HuH-7 (cell line): ENCODE data around the gene ZNF484.
"Not testable (repeated sequence)": the region's sequence is repeated elsewhere in the genome, so short reads cannot be mapped to it uniquely, and the experiment has no call there.

Source experiments
- DNase-seq: peaks from one replicate; pipeline ENCODE4 v3.0.0; 2011; ENCODE audit warnings: low spot score

ZNF484 gene

DNA sequence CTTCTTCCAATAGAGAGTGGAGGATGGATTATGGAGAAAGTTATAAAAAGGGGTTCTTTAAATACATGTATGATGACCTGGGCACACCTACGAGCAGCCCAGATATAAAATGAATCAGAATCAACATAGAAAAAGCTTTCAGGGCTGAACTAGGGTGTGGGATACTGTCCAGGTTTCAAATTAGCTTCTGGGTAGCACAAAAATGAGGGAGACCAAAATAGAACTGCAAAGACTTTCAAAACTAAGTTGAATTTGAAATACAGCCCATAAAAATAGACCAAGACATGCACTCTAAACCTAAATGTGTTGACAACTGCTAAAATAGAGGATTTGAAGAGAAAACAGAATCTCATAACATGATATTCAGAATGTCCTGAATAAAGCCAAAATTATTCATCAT, 17.0 kb downstream of the ZNF484 start:
- no peak for DNase-seq

DNA sequence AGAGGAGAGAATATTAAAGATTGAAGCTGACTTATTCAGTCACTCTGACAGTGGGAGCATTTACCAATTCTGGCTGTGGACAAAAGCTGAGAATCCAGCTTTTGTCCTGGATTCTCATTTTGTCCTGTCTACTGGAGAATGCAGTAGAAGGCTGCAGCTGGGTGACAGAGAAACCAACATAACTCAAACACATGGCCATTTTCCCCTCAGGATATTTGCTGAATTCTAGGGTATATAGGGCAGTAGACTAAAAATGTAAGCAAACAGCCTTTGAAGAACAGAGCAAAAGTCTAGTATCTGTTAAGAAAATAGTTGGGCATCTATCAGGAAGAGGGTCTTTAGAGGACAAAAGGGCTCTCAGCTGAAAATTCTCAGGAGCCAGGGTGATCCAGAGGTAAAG, 20.6 kb downstream of the ZNF484 start:
- DNase-seq: no peak

DNA sequence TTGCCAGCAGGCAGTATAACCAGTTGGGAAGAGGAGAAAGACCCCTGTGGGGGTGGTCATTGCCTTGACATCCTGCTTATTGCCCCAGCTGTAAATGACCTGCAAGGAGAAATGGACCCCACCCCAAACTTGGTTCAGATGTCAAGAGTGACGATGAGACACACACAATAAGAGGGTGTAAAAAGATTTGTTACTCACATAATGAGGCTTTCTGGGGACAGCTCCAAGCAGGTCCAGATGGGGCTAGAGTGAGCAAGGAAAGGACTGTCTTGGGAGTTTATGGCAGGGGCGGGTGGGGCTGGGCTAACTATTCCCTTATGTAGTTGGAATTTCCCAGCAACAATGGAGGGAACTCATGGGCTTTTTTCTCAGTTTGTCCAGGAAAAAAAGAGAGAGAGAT, 24.1 kb downstream of the ZNF484 start:
- no peak for DNase-seq

DNA sequence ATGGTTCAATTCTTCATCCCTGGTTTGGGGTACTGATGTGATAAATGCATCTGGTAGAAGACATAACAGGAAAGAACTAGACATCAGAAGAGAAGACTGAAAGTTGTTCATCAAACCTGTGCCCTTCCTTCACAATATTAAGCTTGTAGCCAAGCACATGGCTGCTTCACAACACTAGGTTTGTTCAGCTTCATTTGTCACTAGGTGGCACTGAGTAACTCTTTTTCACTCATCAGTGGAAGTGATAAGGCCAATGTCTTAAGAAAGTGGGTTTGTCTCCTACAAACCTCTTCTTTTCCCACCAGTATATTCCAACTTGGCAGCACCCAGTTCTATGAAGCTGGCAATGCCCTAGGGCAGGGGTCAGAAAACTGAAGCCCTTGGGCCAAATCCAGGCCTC, 26.9 kb downstream of the ZNF484 start:
- DNase-seq: no peak

DNA sequence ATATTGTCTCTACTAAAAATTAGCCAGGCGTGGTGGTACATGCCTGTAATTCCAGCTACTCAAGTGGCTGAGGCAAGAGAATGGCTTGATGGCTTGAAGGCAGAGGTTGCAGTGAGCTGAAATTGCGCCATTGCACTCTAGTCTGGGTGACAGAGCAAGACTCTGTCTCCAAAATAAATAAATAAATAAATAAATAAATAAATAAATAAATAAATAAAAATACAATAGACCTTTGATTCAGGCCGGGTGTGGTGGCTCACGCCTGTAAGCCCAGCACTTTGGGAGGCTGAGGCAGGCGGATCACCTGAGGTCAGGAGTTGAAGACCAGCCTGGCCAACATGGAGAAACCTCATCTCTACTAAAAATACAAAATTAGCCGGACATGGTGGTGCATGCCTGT, 29.1 kb downstream of the ZNF484 start:
- DNase-seq: not testable (repeated sequence)

DNA sequence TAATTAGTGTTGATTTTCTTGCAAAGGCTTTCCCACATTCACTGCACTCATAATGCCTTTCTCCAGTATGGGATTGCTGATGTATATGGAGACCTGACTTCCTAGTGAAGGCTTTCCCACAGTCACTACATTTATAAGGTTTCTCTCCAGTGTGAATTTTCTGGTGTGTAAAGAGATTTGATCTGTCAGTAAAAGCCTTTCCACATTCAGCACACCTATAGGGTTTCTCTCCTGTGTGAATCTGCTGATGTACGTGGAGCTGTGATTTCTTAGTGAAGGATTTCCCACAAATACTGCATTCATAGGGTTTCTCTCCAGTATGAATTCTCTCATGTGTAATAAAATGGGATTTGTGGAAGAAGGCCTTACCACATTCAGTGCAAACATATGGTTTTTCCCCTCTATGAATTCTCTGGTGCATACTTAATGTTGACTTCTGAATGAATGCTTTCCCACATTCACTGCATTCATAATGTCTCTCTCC, 31.1 kb downstream of the ZNF484 start:
- no peak for DNase-seq

DNA sequence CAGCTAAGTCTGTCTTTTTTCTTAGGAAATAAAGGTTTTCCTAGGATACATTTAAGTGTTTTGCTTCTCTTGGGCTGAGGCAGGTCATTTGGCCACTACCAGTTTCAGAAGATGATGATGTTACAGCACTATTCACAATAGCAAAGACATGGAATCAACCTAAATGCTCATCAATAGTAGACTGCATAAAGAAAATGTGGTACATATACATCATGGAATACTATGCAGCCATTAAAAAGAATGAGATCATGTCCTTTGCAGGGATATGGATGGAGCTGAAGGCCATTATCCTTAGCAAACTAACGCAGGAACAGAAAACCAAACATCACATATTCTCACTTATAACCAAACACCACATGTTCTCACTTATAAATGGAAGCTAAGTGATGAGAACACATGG, 39.4 kb downstream of the ZNF484 start:
- DNase-seq: not testable (repeated sequence)

DNA sequence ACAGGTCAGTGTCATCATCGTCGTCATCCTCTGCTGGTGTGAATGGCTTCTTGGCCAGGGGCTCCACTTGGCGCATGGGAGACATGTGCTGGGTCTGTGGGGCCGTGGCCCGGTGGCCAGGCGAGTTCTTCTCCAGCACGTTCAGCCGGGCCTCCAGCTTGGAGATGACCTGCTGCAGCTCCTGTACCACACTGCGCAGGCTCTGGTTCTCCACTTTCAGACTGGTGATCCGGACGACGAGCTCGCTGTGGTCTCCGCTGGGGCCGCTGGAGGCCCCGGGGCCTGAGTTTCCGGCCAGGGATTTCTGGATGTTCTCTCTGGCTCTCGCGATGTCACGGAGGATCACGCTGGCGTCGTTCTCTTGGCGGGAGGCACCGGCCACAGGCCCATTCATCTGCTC, 40.6 kb downstream of the ZNF484 start:
- DNase-seq: no peak

DNA sequence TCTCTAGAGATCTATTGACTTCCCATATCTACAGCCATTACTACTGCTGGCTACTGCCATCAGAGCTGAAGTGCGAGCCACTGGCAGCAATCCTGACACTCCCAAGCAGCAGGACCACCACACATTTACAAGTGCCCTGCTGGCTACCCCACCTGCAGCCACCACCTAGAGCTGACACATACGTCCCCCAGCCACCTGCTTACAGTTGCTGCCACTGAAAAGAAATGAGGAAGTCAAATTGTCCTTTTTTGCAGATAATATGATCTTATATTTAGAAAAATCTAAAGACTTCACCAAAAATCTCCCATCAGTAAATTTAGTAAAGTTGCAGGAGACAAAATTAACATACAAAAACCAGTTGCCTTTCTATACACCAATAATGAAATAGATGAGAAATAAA, 48.4 kb downstream of the ZNF484 start:
- no peak for DNase-seq

DNA sequence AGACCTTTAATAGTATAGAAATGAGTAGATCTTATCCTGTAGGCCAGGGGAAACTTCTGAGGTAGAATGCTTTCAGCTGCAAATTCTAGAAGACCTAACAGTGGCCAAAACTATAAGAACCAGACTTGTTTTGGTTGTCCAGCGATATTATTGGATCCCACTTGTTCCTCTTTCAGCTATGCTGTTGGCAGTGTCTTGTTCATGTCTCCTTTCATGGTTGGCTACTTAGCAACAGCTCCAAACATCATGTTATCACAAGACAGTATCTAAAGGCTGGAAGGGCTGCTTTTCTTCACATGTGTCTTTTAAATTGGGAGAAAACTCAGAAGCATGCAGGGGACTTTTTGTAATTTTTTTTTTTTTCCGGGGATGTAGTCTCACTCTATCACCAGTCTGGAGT, 52.8 kb downstream of the ZNF484 start:
- not testable (repeated sequence) for DNase-seq

DNA sequence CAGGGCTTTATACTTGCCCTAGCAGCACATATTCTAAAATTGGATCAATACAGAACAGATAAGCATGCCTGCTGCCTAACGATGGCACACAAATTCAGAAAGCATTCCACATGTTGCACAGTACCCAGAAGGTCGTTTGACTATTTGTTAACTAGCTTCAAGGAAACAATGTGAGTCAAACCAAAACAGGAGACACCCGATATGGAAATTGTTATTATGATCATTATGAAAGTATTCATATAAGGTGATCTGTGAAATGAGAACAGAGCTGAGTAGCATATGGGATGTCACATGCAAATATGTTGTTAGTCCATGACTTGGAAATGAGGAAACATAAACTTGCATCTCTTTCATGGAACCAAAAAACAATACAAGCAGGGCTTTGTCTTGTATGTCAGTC, 56.9 kb downstream of the ZNF484 start:
- DNase-seq: no peak

DNA sequence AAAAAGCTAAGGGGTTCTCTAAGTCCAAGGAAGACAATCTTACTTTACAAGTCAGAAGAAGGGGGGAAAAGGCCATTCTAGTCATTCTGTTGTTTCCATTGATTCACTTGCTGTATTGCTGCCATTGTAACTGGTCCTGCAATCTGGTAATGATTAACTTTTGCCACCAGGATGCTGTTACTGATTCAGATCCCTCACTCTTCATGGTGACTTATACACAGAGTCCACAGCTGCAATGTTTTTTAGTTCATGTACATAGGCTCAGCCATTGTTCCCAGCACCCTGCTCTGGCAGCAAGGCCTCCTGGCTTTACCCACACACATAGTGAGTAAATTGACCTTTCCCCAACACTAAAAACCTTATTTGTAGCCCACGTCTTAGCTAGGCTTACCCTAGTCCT, 57.9 kb downstream of the ZNF484 start:
- DNase-seq: peak; percentile 18

DNA sequence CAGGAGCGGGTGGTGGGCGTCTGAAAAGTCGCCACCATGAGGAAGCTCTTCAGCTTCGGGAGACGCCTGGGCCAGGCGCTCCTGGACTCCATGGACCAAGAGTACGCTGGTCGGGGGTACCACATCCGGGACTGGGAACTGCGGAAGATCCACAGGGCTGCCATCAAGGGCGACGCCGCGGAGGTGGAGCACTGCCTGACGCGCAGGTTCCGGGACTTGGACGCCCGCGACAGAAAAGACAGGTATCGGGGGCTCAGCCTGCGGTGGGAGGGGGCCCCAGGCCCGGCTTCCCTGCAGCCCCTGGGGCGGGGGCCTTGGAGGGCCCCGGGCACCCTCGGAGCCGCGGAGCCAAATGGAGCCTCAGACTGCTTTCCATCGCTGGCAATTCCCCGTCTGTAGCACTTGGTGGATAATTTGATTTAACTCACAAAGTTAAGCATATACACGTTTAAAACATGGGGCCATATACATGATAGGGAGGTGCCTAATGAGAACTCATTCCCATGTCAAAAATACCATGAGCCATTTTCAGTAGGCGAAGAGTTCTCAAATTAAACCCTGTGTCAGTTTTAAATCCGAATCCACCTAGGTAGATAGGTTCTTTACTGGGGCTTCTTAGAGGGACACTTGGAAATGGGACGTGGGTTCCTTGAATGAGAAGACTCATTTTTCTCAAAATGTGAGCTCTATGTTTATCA, 68.1 kb downstream of the ZNF484 start:
- DNase-seq: not testable (repeated sequence)

DNA sequence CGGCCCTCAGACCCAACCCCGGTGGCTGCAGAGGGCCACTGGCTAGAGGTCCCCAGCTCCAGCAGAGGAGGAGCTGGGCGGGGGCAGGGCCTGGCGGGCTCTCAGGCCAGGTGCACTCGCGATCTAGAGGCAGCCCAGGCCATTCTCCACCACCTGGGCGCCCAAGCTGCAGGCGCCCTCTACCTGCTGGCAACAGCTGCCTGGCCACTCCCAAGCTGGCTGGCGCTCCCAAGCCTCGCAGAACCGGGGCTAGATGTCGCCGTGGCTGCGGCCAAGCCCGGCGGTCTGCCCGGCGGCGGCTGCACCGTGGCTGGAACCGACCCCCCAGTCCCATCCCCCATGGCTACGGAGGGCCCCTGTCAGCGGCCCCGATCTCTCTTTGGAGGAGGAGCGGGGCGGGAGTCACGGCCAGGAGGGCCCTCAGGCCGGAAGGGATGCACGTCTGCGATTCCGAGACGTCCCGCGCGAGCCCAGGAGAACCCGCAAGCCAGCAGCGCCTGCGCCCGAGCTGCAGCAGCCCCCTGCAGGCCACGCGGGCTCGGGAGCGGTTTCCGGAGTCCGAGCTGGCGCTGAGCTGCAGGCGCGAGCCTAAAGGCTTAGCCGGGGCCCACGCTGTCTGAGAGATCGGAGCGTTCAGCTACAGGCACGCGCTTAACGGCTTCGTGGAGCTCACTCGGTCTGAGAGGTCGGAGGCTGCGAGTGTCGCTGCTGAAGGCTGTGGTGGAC, 68.9 kb downstream of the ZNF484 start:
- DNase-seq: peak; percentile 53

DNA sequence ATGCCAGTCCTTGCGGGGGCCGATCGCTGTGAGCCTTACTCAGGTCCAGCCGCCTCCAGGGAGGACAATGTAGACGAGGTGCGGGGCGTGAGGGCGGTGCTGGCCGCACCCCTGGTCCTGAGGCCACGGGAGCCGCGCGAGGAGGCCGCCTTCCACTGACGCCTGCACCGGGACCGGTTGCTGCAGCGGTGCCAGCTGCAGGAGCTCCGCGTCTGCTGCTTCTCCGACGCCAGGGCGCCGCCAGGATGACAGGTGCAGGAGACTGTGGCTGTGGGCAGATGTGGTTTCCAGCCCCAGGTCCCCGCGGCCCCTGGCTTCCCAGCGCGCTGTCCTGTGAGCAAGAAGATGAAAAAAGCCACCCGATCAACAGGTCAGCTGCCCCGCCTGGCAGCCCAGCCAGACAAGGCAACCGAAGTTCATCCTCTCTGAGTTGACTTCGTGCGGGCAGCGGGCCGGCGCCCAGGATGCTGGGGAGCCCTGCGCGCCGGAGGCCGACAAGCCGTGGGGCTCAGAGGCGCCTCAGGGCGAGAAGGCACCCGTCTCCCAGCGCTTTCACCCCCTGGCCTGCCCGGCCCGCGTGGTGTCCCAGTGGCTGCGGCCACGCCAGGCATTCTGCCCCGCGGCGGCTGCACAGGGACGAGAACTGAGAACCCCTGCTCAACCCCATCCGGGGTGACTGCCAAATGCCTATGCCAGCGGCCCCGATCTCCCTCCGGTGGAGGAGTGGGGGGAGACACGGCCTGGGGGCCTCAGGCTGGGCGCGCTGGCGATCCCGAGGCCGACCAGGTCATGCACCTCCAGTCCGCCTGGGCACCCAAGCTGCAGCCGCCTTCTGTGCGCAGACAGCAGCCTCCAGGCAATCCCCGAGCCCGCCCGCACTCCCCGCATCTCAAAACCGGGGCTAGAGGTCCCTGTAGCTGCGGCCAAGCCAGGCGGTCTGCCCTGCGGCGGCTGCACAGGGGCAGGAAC, 69.8 kb downstream of the ZNF484 start:
- no peak for DNase-seq

DNA sequence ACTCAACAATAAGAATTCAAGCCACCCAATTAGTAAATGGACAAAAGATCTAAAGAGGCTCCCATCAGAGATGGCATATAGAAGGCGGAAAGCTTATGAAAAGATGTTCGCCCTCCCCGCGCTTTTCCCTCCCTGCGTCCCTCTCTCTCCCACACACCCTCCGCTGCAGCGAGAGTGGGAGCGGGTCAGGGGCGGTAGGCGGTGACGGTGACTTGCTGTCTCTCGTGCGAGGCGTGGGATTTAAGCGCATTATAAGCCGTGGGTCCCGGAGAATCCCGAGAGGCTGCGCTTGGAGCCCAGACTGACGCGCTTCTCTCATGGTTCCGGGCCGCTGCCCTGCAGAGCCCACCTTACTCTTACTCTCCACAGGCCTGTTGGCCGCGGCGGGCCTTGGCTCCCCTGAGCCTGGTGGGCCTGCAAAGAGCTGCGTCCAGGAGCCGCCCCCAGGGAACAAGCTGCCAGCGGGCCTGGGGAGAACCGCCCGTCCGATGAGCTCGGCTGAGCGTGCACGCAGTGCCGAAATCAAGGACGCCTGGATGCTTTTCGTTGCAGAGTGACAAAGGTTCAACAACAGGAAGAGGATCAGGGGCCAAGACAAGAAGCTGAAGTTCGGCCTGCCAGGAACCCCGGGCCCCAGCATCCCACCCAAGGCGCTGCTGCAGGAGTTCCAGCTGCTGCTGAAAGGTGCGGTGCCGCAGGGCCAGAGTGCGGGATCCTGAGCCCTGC, 70.6 kb downstream of the ZNF484 start:
- DNase-seq: no peak

DNA sequence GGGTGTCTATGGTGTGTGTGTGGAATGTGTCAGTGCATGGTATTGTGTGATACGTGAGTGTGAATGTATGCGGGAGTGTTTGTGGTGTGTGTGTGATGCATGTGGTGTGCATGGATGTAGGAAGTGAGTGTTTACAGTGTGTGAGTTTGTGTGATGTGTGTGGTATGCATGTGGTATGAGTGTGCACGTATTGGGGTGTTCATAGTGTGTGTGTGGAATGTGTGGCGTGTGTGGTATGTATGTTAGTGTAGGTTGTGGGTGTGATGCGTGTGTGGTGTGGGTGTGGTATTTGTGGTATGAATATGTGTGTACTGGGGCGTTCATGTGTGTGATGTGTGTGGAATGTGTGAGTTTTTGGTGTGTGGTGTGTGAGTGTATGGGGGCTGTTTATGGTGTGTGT, 73.1 kb downstream of the ZNF484 start:
- DNase-seq: no peak

DNA sequence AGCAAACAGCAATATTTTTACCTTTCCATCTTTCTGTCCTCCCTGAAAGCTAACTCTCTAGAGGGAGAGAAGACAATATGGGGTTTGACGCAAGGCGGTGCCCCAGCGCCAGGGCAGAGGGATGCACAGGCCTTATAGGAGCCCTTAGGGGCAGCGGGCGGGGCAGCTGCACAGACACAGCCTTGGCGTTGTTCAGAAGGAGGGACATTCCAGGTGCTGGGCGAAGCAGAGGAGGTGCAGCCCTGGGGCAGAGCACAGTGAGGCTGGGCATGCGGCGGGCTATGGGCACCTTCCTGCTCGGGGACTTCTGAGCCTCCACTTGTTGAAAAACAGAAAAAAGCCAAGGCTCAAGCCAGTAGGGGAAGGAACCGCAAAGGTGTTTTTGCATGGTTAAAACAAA, 79.5 kb downstream of the ZNF484 start:
- DNase-seq: no peak

DNA sequence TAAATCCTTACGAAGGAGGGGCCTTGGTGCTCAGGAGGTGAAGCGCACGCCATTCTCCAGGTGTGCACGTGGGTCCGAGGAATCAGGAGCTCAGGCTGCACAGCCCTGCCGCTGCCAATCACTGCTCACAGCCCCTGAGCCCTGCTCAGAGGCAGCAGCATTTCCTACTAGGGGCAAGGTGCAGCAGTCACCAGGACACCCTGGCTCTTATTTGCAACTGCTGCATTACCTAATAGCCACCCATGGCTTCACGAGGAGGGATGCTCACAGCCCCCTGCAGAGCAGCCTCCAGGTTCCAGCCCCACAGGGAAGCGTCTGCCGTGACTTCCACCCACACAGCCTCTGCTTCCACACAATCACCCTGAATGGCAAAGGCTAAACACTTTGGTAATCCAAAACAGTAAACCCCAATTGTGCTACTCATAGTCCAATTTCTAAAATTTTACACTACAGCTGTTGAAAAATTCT, 81.5 kb downstream of the ZNF484 start:
- DNase-seq: not testable (repeated sequence)

DNA sequence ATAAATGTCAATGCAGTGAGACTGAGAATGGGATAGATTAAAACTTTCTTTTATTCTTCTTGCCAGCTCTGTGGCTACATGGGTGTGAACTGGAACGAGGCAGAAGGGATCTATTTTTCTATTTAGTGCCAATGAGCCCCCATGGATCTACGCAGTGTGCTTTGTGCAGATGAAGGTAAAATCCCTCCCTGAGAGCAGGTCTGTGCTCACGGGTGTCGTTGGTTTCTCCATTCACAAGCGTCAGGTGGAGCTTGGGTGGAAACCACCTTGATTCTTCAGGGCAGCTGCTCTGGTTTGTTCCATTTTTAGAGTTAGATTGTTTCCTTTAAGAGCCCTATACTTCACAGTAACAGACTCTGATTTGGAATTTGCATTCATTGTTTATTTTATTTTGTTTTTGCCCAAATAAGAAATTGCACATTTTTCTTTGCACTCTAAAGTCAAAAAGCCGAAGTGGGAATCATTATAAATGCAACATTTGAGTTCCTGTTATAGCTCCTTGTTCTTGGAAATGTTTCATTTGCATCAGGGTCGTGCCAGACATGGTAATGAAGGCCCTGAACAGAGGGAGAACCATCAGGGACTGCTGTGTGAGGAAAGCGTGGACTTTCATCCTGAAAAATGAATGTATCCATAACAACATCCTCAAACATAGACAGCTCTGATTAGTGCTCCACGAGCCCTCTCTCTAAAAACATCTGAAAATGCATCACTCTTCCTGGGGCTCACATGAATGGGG, 82.1 kb downstream of the ZNF484 start:
- no peak for DNase-seq
